ENCODE data around the gene ZNF622.

- TF ChIP-seq GABPA (IDR thresholded peaks at IDR 0.05; ENCODE audit: low read depth) (no peak), CTCF (IDR thresholded peaks at IDR 0.05 in 2 of 3, conservative IDR thresholded peaks at IDR 0.05 in 1 of 3; ENCODE audit: control insufficient read depth in 2 of 3, extremely low read depth in 1 of 3, insufficient read depth in 1 of 3, low read depth in 3 of 3, low read length in 3 of 3) (no peak)
These were observed 47.1 kb downstream of the ZNF622 start for GRCh38 chr5:16418471-16418922.

Data from GM12878 (cell line).